SK-N-MC (cell line): ENCODE measurements around the gene GNAQ.

Source experiments
- EZH2 ChIP-seq: fragments of 200-600 bp; sonication (generic); IDR thresholded peaks from one replicate; pipeline ENCODE4 v1.6.1; 2017; ENCODE audit warnings: antibody characterized with exemption
- FOXP2 ChIP-seq: optimal IDR thresholded peaks from 2 replicates; pipeline ENCODE3; 2011; ENCODE audit warnings: mild to moderate bottlenecking, moderate library complexity; ENCODE audit not compliant: insufficient read depth; ENCODE audit errors: extremely low read length, control extremely low read depth
- POLR2AphosphoS5 ChIP-seq: IDR thresholded peaks from 2 replicates; pipeline ENCODE4 v1.6.1; 2012; ENCODE audit warnings: mild to moderate bottlenecking, low read depth, low read length, borderline replicate concordance

DNA sequence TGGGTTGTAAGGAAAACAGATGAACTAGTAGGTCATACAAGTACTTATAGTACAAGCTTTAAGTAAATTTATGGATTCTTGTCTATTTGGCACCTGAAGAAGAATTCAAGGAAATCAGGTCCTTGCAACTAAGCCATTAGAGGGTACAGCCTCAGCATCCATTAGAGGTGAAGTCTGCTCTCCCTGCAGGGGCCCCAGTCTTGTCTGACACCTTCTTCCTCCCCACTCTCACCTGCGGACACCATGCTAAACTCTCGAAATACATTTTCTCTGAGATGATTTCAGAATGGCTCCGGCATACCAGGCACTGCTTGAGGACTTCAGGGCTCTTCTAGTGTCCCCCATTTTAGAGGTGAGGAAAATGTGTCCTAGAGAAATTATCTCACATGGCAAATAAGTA lies 137.9 kb downstream of the GNAQ start:
- TF ChIP-seq EZH2 (no peak), POLR2AphosphoS5 (no peak), FOXP2 (no peak)
